ENCODE data around the gene RACK1.

DNA sequence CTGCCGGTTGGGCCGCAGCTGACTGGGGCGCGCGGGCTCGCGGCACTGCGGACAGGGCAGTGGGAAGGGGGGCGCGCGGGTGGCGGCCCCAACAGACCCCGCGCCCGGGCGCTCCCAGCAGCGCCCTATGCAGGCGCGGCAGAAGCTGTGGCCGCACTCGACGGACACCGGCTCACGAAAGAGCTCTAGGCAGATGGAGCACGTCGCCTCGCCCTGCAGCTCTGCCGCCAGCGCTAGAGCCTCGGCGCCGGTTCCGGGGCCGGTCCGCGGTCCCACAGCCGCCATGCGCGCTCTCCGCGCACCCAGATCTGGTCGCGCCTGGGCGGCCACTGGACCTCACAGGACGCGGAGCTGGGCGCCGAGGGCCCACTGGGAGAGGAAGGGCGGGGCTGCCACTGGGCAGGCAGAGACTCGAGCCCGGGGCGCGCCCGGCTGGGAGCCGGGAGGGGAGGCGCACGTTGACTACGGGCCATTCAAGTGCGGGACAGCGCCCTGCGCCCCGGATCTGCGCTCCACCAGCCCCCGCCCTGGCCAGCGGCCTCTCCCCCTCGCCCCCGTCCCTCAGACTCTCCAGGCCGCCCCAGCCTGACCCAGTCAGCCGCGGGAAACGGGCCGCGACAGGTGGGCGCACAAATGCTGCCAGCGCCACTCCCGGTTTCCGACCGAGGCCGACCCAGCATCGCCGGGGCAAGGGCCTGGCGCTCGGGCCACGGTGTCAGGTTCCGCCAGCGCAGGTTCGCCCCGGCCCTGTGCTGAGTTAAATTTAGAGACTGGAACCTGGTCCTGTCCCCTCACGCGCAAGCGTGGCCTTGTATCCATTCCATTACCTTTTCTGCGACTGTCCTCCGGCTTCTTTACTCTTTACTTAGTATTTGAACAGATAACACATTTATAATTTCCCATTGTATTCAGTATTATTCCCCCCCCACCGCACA, 38.6 kb downstream of the RACK1 start, which contains the start of gene TRIM7:
- TF ChIP-seq, protein P1, sequence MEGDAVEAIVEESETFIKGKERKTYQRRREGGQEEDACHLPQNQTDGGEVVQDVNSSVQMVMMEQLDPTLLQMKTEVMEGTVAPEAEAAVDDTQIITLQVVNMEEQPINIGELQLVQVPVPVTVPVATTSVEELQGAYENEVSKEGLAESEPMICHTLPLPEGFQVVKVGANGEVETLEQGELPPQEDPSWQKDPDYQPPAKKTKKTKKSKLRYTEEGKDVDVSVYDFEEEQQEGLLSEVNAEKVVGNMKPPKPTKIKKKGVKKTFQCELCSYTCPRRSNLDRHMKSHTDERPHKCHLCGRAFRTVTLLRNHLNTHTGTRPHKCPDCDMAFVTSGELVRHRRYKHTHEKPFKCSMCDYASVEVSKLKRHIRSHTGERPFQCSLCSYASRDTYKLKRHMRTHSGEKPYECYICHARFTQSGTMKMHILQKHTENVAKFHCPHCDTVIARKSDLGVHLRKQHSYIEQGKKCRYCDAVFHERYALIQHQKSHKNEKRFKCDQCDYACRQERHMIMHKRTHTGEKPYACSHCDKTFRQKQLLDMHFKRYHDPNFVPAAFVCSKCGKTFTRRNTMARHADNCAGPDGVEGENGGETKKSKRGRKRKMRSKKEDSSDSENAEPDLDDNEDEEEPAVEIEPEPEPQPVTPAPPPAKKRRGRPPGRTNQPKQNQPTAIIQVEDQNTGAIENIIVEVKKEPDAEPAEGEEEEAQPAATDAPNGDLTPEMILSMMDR (IDR thresholded peaks at IDR 0.05; ENCODE audit: low read length) = no peak
- no peak for TF ChIP-seq EZH2 (IDR thresholded peaks at IDR 0.05; ENCODE audit: borderline replicate concordance, low read length)

All from OCI-LY1 (cell line).